ENCODE results near the gene SKP1. TPM values are rescaled to one million over a fixed set of nuclear protein-coding genes. Genes with fewer than 3 reads are reported as not detected.

Gene SKP1
- total and polyA plus RNA-seq, 9 of the 15 experiments (the other 6 are each of a cell fraction or from before 2014, with no cell fraction given): 301 to 2,109 (median 639) TPM

DNA sequence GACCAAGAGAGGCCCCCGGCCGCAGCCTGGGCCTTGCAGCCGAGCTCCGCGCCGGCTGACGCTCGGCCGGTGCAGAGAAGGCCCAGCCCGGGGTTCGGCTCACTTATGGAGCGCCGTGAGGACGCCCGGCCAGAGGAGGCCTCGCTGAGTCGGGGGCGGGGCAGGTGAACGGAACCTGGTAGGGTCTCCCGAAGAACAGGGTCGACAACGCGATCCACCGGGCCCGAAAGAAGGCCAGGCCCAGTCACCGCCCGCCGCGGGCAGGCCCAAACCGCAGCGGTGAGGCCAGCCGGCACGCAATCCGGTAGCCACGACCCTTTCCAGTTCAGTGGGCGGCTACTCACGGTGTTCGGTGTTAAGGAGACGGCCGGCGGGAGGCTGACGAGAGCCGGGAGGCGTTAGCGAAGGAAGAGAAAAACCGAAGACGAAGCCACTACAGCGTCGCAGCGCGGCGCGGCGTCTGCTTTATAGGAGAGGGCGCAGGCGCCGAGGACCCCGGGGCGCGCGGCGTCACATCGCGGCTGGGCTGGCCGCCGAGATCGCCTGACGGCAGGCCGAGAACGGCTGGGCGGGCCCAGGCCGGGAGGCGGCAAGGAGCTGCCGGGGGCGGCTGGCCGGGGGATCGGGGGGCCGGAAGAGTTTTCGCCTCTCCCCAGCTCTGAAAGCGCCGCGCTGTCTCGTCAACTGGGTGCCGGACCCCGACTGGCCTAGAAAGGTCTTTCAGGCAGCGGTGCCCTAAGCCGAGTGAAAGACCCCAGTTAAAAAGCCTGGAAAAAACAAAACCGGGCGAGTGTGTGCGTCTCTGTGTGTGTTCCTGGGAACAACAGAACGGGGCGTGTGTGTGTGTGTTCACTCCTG lies at the start of gene SKP1 (continued):
- TF ChIP-seq, protein P1, sequence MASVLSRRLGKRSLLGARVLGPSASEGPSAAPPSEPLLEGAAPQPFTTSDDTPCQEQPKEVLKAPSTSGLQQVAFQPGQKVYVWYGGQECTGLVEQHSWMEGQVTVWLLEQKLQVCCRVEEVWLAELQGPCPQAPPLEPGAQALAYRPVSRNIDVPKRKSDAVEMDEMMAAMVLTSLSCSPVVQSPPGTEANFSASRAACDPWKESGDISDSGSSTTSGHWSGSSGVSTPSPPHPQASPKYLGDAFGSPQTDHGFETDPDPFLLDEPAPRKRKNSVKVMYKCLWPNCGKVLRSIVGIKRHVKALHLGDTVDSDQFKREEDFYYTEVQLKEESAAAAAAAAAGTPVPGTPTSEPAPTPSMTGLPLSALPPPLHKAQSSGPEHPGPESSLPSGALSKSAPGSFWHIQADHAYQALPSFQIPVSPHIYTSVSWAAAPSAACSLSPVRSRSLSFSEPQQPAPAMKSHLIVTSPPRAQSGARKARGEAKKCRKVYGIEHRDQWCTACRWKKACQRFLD (CRISPR knock-in tag; IDR thresholded peaks at IDR 0.05): peak; percentile 11; the same call in 1 of the 2 replicates
- TF ChIP-seq ZNF140 (CRISPR knock-in tag; IDR thresholded peaks at IDR 0.05) (no peak), ZNF197 (CRISPR knock-in tag; IDR thresholded peaks at IDR 0.05; ENCODE audit: low read depth) (no peak), NBN (IDR thresholded peaks at IDR 0.05; ENCODE audit: low read depth) (no peak), MTA2 (IDR thresholded peaks at IDR 0.05; ENCODE audit: low read depth) (no peak), NRF1 (conservative IDR thresholded peaks at IDR 0.05 in 1 of 2, IDR thresholded peaks at IDR 0.05 in 1 of 2) (peak; percentile 73 to 80), CEBPB (tag; IDR thresholded peaks at IDR 0.05) (no peak), ZNF668 (CRISPR knock-in tag; IDR thresholded peaks at IDR 0.05) (no peak), GTF2E2 (tag; IDR thresholded peaks at IDR 0.05) (peak; percentile 99), ZNF253 (CRISPR knock-in tag; conservative IDR thresholded peaks at IDR 0.05) (no peak), ZBTB7A (IDR thresholded peaks at IDR 0.05; ENCODE audit: borderline replicate concordance, control insufficient read depth, low read depth, low read length) (peak; percentile 60; the same call in 1 of the 2 replicates), EP300 (IDR thresholded peaks at IDR 0.05; ENCODE audit: low read length) (no peak), RHOXF2B (CRISPR knock-in tag; conservative IDR thresholded peaks at IDR 0.05) (no peak), CEBPG (CRISPR knock-in tag; IDR thresholded peaks at IDR 0.05) (peak; percentile 57; the same call in 1 of the 2 replicates), CEBPG (tag; conservative IDR thresholded peaks at IDR 0.05 in 1 of 2, IDR thresholded peaks at IDR 0.05 in 1 of 2) (no peak), ZNF212 (CRISPR knock-in tag; IDR thresholded peaks at IDR 0.05) (no peak), SOX6 (IDR thresholded peaks at IDR 0.05) (peak; percentile 46; the same call in 1 of the 2 replicates), MBD2 (IDR thresholded peaks at IDR 0.05; ENCODE audit: borderline replicate concordance, low read depth) (peak; percentile 81), TCFL5 (CRISPR knock-in tag; conservative IDR thresholded peaks at IDR 0.05) (no peak), TBL1XR1 (IDR thresholded peaks at IDR 0.05; ENCODE audit: low read length in 2 of 2) (no peak; a peak in 1 of 4 replicates)
- TF ChIP-seq, protein P2, sequence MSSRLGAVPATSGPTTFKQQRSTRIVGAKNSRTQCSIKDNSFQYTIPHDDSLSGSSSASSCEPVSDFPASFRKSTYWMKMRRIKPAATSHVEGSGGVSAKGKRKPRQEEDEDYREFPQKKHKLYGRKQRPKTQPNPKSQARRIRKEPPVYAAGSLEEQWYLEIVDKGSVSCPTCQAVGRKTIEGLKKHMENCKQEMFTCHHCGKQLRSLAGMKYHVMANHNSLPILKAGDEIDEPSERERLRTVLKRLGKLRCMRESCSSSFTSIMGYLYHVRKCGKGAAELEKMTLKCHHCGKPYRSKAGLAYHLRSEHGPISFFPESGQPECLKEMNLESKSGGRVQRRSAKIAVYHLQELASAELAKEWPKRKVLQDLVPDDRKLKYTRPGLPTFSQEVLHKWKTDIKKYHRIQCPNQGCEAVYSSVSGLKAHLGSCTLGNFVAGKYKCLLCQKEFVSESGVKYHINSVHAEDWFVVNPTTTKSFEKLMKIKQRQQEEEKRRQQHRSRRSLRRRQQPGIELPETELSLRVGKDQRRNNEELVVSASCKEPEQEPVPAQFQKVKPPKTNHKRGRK (tag; IDR thresholded peaks at IDR 0.05): no peak
- TF ChIP-seq, protein P3, sequence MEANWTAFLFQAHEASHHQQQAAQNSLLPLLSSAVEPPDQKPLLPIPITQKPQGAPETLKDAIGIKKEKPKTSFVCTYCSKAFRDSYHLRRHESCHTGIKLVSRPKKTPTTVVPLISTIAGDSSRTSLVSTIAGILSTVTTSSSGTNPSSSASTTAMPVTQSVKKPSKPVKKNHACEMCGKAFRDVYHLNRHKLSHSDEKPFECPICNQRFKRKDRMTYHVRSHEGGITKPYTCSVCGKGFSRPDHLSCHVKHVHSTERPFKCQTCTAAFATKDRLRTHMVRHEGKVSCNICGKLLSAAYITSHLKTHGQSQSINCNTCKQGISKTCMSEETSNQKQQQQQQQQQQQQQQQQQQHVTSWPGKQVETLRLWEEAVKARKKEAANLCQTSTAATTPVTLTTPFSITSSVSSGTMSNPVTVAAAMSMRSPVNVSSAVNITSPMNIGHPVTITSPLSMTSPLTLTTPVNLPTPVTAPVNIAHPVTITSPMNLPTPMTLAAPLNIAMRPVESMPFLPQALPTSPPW (CRISPR knock-in tag; IDR thresholded peaks at IDR 0.05): no peak
- TF ChIP-seq, protein P4, sequence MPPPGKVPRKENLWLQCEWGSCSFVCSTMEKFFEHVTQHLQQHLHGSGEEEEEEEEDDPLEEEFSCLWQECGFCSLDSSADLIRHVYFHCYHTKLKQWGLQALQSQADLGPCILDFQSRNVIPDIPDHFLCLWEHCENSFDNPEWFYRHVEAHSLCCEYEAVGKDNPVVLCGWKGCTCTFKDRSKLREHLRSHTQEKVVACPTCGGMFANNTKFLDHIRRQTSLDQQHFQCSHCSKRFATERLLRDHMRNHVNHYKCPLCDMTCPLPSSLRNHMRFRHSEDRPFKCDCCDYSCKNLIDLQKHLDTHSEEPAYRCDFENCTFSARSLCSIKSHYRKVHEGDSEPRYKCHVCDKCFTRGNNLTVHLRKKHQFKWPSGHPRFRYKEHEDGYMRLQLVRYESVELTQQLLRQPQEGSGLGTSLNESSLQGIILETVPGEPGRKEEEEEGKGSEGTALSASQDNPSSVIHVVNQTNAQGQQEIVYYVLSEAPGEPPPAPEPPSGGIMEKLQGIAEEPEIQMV (tag; conservative IDR thresholded peaks at IDR 0.05; ENCODE audit: low read depth): no peak

Measured in K562 (cell line).